HCT116 (cell line): ENCODE measurements around the gene RACGAP1. TPM values are rescaled to one million over a fixed set of nuclear protein-coding genes. Genes with fewer than 3 reads are reported as not detected.

Experiments used
- ATAC-seq: fragments of 200-7000 bp; cut with Tn5 transposase; 2 replicates; pipeline ENCODE4 v1.9.1; 2020; ENCODE audit warnings: mild to moderate bottlenecking, moderate library complexity
- BruUV-seq: library from RNA; stranded (reverse); fragments of 400-500 nt; replicated peaks from 2 replicates; lab custom pipeline; 2021; lab: Mats Ljungman, UMichigan
- CTCF ChIA-PET: fragments of 300-600 bp; sonication (Branson Sonifier 250); formaldehyde crosslinking; loops from one replicate; lab custom pipeline; 2021; ENCODE audit warnings: antibody characterized with exemption; lab: Charles Lee
- POLR2A ChIA-PET: fragments of 300-600, 350-600 bp; sonication (Branson Sonifier 250); formaldehyde crosslinking; loops from one replicate; lab custom pipeline; 2021; ENCODE audit warnings: antibody characterized with exemption; lab: Charles Lee
- RAD21 ChIA-PET, 2 experiments: fragments of 300-600 bp; sonication (Branson Sonifier 250); formaldehyde crosslinking; loops; one replicate each; lab custom pipeline; 2023; ENCODE audit warnings: low total read pairs in 2 of 2; ENCODE audit not compliant: uncharacterized antibody in 2 of 2, unreplicated experiment in 2 of 2, low non-redundant PET in 1 of 2; lab: Charles Lee
- DNase-seq: peaks from one replicate; pipeline ENCODE4 v3.0.0-alpha.2; 2010; ENCODE audit warnings: low read depth, low spot score
- H2AFZ ChIP-seq: fragments of 200-600 bp; shearing (Covaris generic), sonication (generic); 2 replicates; pipeline ENCODE4 v1.6.1; 2017; ENCODE audit warnings: low read depth, mixed run types, mixed read lengths, antibody characterized with exemption, low read length; ENCODE audit not compliant: poor library complexity, severe bottlenecking
- H3K27ac ChIP-seq: 2 replicates; pipeline ENCODE4 v1.5.1; 2012; ENCODE audit warnings: low read depth, low read length
- H3K27me3 ChIP-seq: fragments of 200-600 bp; sonication (generic); 2 replicates; pipeline ENCODE4 v1.6.1; 2016; ENCODE audit warnings: mixed run types, low read length, mixed read lengths; ENCODE audit not compliant: insufficient read depth
- H3K36me3 ChIP-seq, 2 experiments: fragments of 200-500 bp in 1 of 2; fragments of 200-600 bp in 1 of 2; sonication (Bioruptor generic) in 1 of 2; sonication (generic) in 1 of 2; 2 replicates each; pipeline versions ENCODE4 v1.5.1 to v1.6.1; 2014 to 2016; ENCODE audit warnings: low read length in 2 of 2, inconsistent platforms in 1 of 2, mixed read lengths in 1 of 2, mixed run types in 1 of 2; ENCODE audit not compliant: insufficient read depth in 2 of 2, control insufficient read depth in 1 of 2
- H3K4me1 ChIP-seq, 2 experiments: fragments of 200-600 bp in 1 of 2; sonication (generic) in 1 of 2; 2 replicates each; pipeline versions ENCODE4 v1.5.1 to v1.6.1; 2012 to 2017; ENCODE audit warnings: low read length in 2 of 2, inconsistent platforms in 1 of 2, mild to moderate bottlenecking in 1 of 2, mixed read lengths in 1 of 2, mixed run types in 1 of 2, moderate library complexity in 1 of 2; ENCODE audit not compliant: insufficient read depth in 2 of 2, control insufficient read depth in 1 of 2
- H3K4me2 ChIP-seq: fragments of 200-600 bp; sonication (generic); 2 replicates; pipeline ENCODE4 v1.6.1; 2017; ENCODE audit warnings: mixed run types, low read length, mixed read lengths
- H3K4me3 ChIP-seq, 2 experiments: fragments of 200-600 bp in 1 of 2; sonication (generic) in 1 of 2; replicated peaks in 1 of 2; 2 replicates each; pipeline ENCODE4 v1.5.1; 2011 to 2016; ENCODE audit warnings: low read length in 2 of 2, control low read depth in 1 of 2, low read depth in 1 of 2, mild to moderate bottlenecking in 1 of 2, mixed read lengths in 1 of 2, mixed run types in 1 of 2
- H3K79me2 ChIP-seq: fragments of 200-600 bp; sonication (generic); 2 replicates; pipeline ENCODE4 v1.6.1; 2017; ENCODE audit warnings: mild to moderate bottlenecking, mixed run types, low read length, moderate library complexity, mixed read lengths; ENCODE audit not compliant: insufficient read depth
- H3K9ac ChIP-seq: fragments of 200-600 bp; sonication (generic); 2 replicates; pipeline ENCODE4 v1.6.1; 2016; ENCODE audit warnings: low read length, mixed read lengths
- H3K9me2 ChIP-seq: fragments of 200-600 bp; sonication (generic), shearing (Covaris generic); 2 replicates; pipeline ENCODE4 v1.6.1; 2017; ENCODE audit warnings: mixed run types, mild to moderate bottlenecking, moderate library complexity; ENCODE audit not compliant: insufficient read depth
- H3K9me3 ChIP-seq, 2 experiments: fragments of 200-500 bp in 1 of 2; fragments of 200-600 bp in 1 of 2; sonication (Bioruptor generic) in 1 of 2; sonication (generic) in 1 of 2; 2 replicates each; pipeline ENCODE4 v1.6.1; 2014 to 2017; ENCODE audit warnings: low read length in 2 of 2, mixed read lengths in 2 of 2, inconsistent platforms in 1 of 2, low read depth in 1 of 2, mild to moderate bottlenecking in 1 of 2, mixed run types in 1 of 2, moderate library complexity in 1 of 2; ENCODE audit not compliant: control insufficient read depth in 1 of 2, insufficient read depth in 1 of 2
- H4K20me1 ChIP-seq: fragments of 200-600 bp; sonication (generic), shearing (Covaris generic); 2 replicates; pipeline ENCODE4 v1.6.1; 2017; ENCODE audit warnings: mixed run types, mild to moderate bottlenecking, moderate library complexity; ENCODE audit not compliant: insufficient read depth
- EGR1 ChIP-seq: IDR thresholded peaks from 2 replicates; pipeline ENCODE4 v1.6.1; 2012; ENCODE audit warnings: low read depth
- EZH2 ChIP-seq: fragments of 200-600 bp; sonication (generic); IDR thresholded peaks from 2 replicates; pipeline ENCODE4 v1.6.1; 2017; ENCODE audit warnings: antibody characterized with exemption, mixed run types
- FOSL1 ChIP-seq: IDR thresholded peaks from 2 replicates; pipeline ENCODE4 v1.6.1; 2012; ENCODE audit warnings: low read depth
- JUND ChIP-seq: IDR thresholded peaks from 2 replicates; pipeline ENCODE4 v1.6.1; 2012
- POLR2A ChIP-seq: IDR thresholded peaks from 2 replicates; pipeline ENCODE4 v1.7.0; 2011; ENCODE audit warnings: borderline replicate concordance; ENCODE audit not compliant: insufficient read depth, insufficient read length; ENCODE audit errors: extremely low read depth
- RAD21 ChIP-seq: IDR thresholded peaks from 2 replicates; pipeline ENCODE4 v1.6.1; 2012; ENCODE audit warnings: low read depth, mild to moderate bottlenecking
- SIN3A ChIP-seq: IDR thresholded peaks from 2 replicates; pipeline ENCODE4 v1.6.1; 2012; ENCODE audit warnings: low read depth
- SP1 ChIP-seq: IDR thresholded peaks from 2 replicates; pipeline ENCODE4 v1.6.1; 2012; ENCODE audit warnings: low read depth
- SRF ChIP-seq: IDR thresholded peaks from 2 replicates; pipeline ENCODE4 v1.6.1; 2012; ENCODE audit warnings: low read depth
- YY1 ChIP-seq: IDR thresholded peaks from 2 replicates; pipeline ENCODE4 v1.6.1; 2011; ENCODE audit warnings: low read length, low read depth, moderate library complexity, mild to moderate bottlenecking; ENCODE audit not compliant: insufficient replicate concordance; ENCODE audit errors: extremely low read depth
- ZFX ChIP-seq: fragments of 450-650 bp; IDR thresholded peaks from 2 replicates; pipeline ENCODE4 v1.6.1; 2017
- intact Hi-C: fragments of 100-400 bp; cut with micrococcal nuclease; formaldehyde crosslinking; loops from 2 replicates; pipeline ENCODE4 v1.10.0; 2022
- total RNA-seq: library from RNA; stranded (reverse); gene quantifications from one replicate; pipeline ENCODE4 v1.2.1, GENCODE V29; 2021; ENCODE audit not compliant: unreplicated experiment
- TF ChIP-seq, protein P1 (sequence below): IDR thresholded peaks from 2 replicates; pipeline ENCODE4 v1.6.1; 2012; ENCODE audit warnings: low read depth
- TF ChIP-seq, protein P2 (sequence below): IDR thresholded peaks from 2 replicates; pipeline ENCODE4 v1.6.1; 2011; ENCODE audit warnings: mild to moderate bottlenecking, low read length, moderate library complexity; ENCODE audit not compliant: insufficient replicate concordance; ENCODE audit errors: extremely low read depth

RACGAP1 gene
- total RNA-seq, 1 experiment from 2014 or later, result 147 TPM

DNA sequence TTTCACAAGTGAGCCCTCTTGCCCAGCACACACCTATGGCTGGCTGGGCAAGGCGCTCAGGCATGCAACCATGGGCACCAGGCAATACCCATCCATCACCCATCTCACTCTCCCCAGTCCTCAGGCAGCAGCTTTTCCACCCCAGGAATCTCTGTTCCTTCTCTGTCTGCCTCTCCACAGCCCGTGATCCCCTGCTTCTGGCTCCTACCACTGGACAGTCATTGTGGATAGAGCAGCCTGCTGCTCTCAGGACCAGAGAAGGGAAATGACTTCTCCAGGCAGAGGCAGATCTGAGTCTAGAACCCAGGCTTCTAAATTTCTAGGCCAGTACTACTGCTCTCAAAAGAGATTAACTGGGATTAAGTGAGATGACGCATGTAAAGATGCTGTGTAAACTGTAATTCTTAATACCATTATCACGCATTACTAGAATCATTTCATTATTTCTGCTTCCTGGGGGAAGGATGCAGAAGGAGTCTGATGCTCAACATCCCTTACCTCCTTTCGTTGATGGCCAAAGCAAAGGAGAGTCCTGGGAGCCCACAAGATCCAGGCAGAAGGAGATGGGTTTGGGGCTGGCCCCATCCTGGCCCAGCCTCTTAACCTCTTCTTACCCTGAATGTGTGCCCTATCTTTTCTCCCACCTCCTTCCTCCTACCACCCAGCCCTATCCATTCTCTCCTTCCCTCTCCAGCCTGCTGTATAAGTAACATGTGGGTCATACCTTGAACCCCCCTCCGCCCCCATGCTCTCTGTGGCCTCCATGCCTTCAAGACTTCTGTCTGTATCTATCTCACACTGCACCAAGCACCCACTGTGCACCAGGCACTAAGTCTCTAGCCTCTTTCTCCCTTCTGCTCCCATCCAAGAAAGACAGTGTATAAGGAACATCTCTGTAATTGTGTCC is 68.4 kb downstream of the RACGAP1 start:
- no TSS peak for BruUV-seq
- no peak overlapping the region for H3K4me2 ChIP-seq
- no peaks in the 10 kb centered on the region for H3K9me3 ChIP-seq
- ChIA-PET RAD21 (no interaction called here), POLR2A (no interaction called here), CTCF (interaction anchor here (3.6 to 3.7 kb wide), 2 partner anchors 11 kb away, joined by 25 to 32 read pairs; no protein-coding TSS in a partner anchor)
- H3K4me1 ChIP-seq, result peaks cover 20 to 21% of the 10 kb centered on the region in 2 experiments
- H4K20me1 ChIP-seq, result no peaks in the 10 kb centered on the region
- H3K79me2 ChIP-seq, result no peaks in the 10 kb centered on the region
- intact Hi-C loops, result no loop called here
- no peak overlapping the region for H2AFZ ChIP-seq
- no peak overlapping the region for H3K9ac ChIP-seq
- no peak for DNase-seq
- no peak for ATAC-seq
- no peaks in the 10 kb centered on the region for H3K9me2 ChIP-seq
- no peaks in the 10 kb centered on the region for H3K36me3 ChIP-seq
- H3K4me3 ChIP-seq, result no peak overlapping the region
- H3K27me3 ChIP-seq, result no peaks in the 10 kb centered on the region
- no peak overlapping the region for H3K27ac ChIP-seq
- TF ChIP-seq RAD21, result no peak
- TF ChIP-seq, all 23 proteins: peak for 0

DNA sequence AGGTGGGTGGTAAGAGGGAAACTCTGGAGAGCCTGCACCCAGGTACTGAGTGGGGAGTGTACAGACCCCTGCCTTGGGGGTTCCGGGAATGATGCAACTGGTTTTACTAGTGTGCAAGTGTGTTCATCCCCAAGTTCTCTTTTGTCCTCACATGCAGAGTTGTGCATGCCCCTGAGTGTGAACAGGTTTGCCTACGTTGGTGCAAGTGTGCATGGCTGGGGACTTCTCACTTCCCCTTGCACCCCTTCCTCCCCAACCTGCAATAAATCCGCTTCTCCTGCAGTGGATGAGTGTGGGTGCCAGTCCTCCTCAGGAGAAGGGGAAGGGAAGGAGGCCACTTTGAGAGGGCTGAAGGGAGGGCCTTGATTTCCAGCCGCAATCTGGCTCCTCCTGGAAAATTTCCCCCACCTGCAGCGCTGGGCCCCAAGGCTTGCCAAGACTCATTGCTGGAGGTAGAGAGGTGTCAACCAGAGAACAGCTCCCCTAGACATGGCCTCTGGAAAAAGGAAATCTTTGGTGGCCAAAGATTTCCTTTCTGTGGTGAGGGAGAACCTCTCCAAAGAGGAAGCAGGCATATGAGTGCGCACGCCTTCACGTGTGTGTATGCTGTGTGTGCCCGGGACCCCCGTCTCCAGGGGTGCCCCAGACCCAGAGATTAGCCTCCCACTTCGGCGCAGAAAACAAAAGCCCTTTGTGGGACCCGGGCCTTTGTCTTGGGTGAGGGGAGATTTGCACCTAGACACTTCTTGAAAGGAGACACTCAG is 69.2 kb downstream of the RACGAP1 start:
- no peaks in the 10 kb centered on the region for H4K20me1 ChIP-seq
- H3K79me2 ChIP-seq, result no peaks in the 10 kb centered on the region
- peaks cover 20 to 21% of the 10 kb centered on the region in 2 experiments for H3K4me1 ChIP-seq
- no peak overlapping the region for H2AFZ ChIP-seq
- no peaks in the 10 kb centered on the region for H3K36me3 ChIP-seq
- H3K4me3 ChIP-seq, result no peak overlapping the region
- DNase-seq (no peak), ATAC-seq (no peak)
- no peaks in the 10 kb centered on the region for H3K9me2 ChIP-seq
- RAD21 ChIA-PET, result no interaction called here
- no peaks in the 10 kb centered on the region for H3K27me3 ChIP-seq
- no peak overlapping the region for H3K27ac ChIP-seq
- POLR2A ChIA-PET, result no interaction called here
- H3K9me3 ChIP-seq, result no peaks in the 10 kb centered on the region
- H3K4me2 ChIP-seq, result no peak overlapping the region
- intact Hi-C loops, result no loop called here
- no peak overlapping the region for H3K9ac ChIP-seq
- BruUV-seq, result no TSS peak
- CTCF ChIA-PET, result interaction anchor here (1.0 to 3.0 kb wide), 2 partner anchors 11 kb away, joined by 4 to 13 read pairs; no protein-coding TSS in a partner anchor
- TF ChIP-seq SRF, result no peak
- TF ChIP-seq ZFX, result no peak
- TF ChIP-seq JUND, result no peak
- no peak for TF ChIP-seq FOSL1
- TF ChIP-seq SP1, result no peak
- no peak for TF ChIP-seq EZH2
- no peak for TF ChIP-seq YY1
- TF ChIP-seq POLR2A, result no peak
- TF ChIP-seq, protein P1, sequence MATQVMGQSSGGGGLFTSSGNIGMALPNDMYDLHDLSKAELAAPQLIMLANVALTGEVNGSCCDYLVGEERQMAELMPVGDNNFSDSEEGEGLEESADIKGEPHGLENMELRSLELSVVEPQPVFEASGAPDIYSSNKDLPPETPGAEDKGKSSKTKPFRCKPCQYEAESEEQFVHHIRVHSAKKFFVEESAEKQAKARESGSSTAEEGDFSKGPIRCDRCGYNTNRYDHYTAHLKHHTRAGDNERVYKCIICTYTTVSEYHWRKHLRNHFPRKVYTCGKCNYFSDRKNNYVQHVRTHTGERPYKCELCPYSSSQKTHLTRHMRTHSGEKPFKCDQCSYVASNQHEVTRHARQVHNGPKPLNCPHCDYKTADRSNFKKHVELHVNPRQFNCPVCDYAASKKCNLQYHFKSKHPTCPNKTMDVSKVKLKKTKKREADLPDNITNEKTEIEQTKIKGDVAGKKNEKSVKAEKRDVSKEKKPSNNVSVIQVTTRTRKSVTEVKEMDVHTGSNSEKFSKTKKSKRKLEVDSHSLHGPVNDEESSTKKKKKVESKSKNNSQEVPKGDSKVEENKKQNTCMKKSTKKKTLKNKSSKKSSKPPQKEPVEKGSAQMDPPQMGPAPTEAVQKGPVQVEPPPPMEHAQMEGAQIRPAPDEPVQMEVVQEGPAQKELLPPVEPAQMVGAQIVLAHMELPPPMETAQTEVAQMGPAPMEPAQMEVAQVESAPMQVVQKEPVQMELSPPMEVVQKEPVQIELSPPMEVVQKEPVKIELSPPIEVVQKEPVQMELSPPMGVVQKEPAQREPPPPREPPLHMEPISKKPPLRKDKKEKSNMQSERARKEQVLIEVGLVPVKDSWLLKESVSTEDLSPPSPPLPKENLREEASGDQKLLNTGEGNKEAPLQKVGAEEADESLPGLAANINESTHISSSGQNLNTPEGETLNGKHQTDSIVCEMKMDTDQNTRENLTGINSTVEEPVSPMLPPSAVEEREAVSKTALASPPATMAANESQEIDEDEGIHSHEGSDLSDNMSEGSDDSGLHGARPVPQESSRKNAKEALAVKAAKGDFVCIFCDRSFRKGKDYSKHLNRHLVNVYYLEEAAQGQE, result no peak
- TF ChIP-seq, protein P2, sequence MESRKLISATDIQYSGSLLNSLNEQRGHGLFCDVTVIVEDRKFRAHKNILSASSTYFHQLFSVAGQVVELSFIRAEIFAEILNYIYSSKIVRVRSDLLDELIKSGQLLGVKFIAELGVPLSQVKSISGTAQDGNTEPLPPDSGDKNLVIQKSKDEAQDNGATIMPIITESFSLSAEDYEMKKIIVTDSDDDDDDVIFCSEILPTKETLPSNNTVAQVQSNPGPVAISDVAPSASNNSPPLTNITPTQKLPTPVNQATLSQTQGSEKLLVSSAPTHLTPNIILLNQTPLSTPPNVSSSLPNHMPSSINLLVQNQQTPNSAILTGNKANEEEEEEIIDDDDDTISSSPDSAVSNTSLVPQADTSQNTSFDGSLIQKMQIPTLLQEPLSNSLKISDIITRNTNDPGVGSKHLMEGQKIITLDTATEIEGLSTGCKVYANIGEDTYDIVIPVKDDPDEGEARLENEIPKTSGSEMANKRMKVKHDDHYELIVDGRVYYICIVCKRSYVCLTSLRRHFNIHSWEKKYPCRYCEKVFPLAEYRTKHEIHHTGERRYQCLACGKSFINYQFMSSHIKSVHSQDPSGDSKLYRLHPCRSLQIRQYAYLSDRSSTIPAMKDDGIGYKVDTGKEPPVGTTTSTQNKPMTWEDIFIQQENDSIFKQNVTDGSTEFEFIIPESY, result no peak
- no peak for TF ChIP-seq SIN3A
- no peak for TF ChIP-seq EGR1
